ENCODE data around the gene CGA. TPM values are rescaled to one million over a fixed set of nuclear protein-coding genes. Genes with fewer than 3 reads are reported as not detected.

The CGA gene
- total RNA-seq, 2 experiments from 2014 or later = not detected

DNA sequence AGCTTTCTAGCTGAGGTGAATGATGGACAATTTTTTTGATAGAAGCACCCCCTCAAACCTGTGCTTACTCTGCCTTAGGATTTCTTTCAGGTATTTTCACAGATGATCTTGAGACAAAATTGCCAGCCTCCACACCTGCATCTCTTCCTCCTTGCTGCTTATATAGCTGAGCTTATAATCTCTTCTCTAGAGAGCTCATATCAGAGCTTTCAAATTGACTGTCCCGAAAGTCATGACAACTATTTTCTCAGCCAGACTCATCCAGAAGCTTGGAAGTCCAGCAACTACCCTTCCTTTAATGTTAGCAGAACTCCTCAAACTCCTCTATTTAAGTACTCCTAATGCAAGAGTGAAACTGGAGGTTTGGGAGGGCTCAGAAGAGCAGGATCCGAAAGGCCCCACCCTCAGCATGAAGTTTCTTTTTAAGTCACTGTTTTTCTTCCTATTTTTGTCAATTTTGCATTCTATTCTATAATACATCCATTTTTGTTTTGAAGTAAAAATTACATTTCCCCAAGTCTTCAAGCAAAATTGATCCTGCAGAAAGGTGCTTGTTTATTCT is 12.7 kb downstream of the CGA start:
- no peak overlapping the region for H3K4me3 Mint-ChIP-seq
- peaks cover 13% of the 10 kb centered on the region for H3K27me3 Mint-ChIP-seq
- no peaks in the 10 kb centered on the region for H3K36me3 Mint-ChIP-seq
- no peaks in the 10 kb centered on the region for H3K9me3 Mint-ChIP-seq
- no peak overlapping the region for H3K27ac Mint-ChIP-seq
- POLR2A ChIA-PET = no interaction called here
- intact Hi-C loops (cut with micrococcal nuclease) = no loop called here
- CTCF ChIA-PET = interaction anchor here (1.0 to 5.7 kb wide), 3 partner anchors 14 to 25 kb away, joined by 3 to 77 read pairs (median 4); no protein-coding TSS in a partner anchor
- no peak for DNase-seq
- no peaks in the 10 kb centered on the region for H3K4me1 Mint-ChIP-seq (ENCODE audit: low read depth)

GRCh38 chr6:87078983-87079616 is 15.8 kb downstream of the CGA start:
- Mint-ChIP-seq H3K9me3 (no peaks in the 10 kb centered on the region), H3K36me3 (no peaks in the 10 kb centered on the region), H3K4me1 (ENCODE audit: low read depth) (no peaks in the 10 kb centered on the region), H3K4me3 (no peak overlapping the region), H3K27ac (no peak overlapping the region), H3K27me3 (peaks cover 11% of the 10 kb centered on the region)
- intact Hi-C loops (cut with micrococcal nuclease) = no loop called here
- peak; percentile 67 for DNase-seq
- ChIA-PET CTCF (interaction anchor here (0.6 to 5.7 kb wide), 33 partner anchors 10 to 1128 kb away, joined by 3 to 77 read pairs (median 4); partner anchors contain the start of gene CGA), POLR2A (no interaction called here)

GRCh38 chr6:87075168-87075567 is 19.7 kb downstream of the CGA start:
- ChIA-PET CTCF (no interaction called here), POLR2A (no interaction called here)
- DNase-seq = no peak
- H3K4me1 Mint-ChIP-seq (ENCODE audit: low read depth) = no peaks in the 10 kb centered on the region
- peaks cover 2% of the 10 kb centered on the region for H3K27me3 Mint-ChIP-seq
- H3K9me3 Mint-ChIP-seq = no peaks in the 10 kb centered on the region
- no peak overlapping the region for H3K27ac Mint-ChIP-seq
- intact Hi-C loops (cut with micrococcal nuclease) = no loop called here
- H3K4me3 Mint-ChIP-seq = no peak overlapping the region
- H3K36me3 Mint-ChIP-seq = no peaks in the 10 kb centered on the region

GRCh38 chr6:87074101-87074621 is 20.7 kb downstream of the CGA start:
- H3K36me3 Mint-ChIP-seq = no peaks in the 10 kb centered on the region
- ChIA-PET POLR2A (no interaction called here), CTCF (interaction anchor here (0.6 kb wide), 1 partner anchor 415 kb away, joined by 3 read pairs; no protein-coding TSS in a partner anchor)
- no peak for DNase-seq
- no peaks in the 10 kb centered on the region for H3K27me3 Mint-ChIP-seq
- H3K4me1 Mint-ChIP-seq (ENCODE audit: low read depth) = no peaks in the 10 kb centered on the region
- H3K4me3 Mint-ChIP-seq = no peak overlapping the region
- H3K9me3 Mint-ChIP-seq = no peaks in the 10 kb centered on the region
- intact Hi-C loops (cut with micrococcal nuclease) = no loop called here
- H3K27ac Mint-ChIP-seq = no peak overlapping the region

DNA sequence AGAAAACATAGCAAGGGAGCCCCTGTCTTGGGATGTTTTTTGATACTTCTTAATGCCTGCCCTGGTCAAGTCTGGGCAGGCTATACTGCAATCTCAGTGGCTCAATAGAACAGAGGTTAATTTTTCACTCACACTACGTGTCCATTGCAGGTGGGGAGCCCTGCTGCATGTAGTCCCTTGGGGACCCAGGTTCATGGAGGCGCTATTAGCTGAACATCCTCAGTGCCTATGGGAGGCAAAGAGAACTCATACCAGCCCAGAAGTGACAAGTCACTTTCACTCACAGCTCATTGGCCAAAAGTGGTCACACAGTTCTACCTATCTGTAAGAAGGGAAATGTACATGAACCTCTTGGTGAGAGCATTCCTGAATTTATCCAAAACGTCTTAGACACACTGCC is 23.2 kb downstream of the CGA start:
- DNase-seq = no peak
- Mint-ChIP-seq H3K4me1 (ENCODE audit: low read depth) (peaks cover under 1% of the 10 kb centered on the region), H3K27ac (no peak overlapping the region), H3K27me3 (peaks cover 2% of the 10 kb centered on the region), H3K4me3 (no peak overlapping the region), H3K9me3 (no peaks in the 10 kb centered on the region), H3K36me3 (no peaks in the 10 kb centered on the region)
- CTCF ChIA-PET = interaction anchor here (7.7 kb wide), 1 partner anchor 8 kb away, joined by 77 read pairs; no protein-coding TSS in a partner anchor
- intact Hi-C loops (cut with micrococcal nuclease) = no loop called here
- POLR2A ChIA-PET = no interaction called here

DNA sequence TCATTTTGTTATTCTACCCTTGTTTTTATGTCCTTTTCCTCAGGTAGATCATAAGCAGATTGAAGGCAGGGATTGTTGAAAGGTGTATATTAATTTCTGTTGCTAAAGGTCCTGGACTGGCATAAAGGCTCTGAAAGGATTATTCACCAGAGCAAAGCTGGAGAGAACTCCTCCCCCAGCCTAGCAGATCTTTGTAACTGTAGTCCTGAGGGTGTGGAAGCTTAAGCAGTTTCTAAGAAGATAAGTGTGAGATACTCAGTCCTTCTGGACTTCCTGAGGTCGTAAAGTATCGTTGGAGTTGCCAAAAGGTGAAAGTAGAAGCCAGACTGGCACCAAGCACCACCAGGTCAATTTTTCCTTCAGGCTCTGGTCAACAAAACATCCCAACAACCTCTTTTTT is 24.2 kb downstream of the CGA start:
- no peak overlapping the region for H3K27ac Mint-ChIP-seq
- H3K4me3 Mint-ChIP-seq = no peak overlapping the region
- POLR2A ChIA-PET = no interaction called here
- H3K4me1 Mint-ChIP-seq (ENCODE audit: low read depth) = peaks cover 2% of the 10 kb centered on the region
- H3K36me3 Mint-ChIP-seq = no peaks in the 10 kb centered on the region
- intact Hi-C loops (cut with micrococcal nuclease) = no loop called here
- no peaks in the 10 kb centered on the region for H3K9me3 Mint-ChIP-seq
- DNase-seq = no peak
- CTCF ChIA-PET = interaction anchor here (7.7 kb wide), 1 partner anchor 9 kb away, joined by 77 read pairs; no protein-coding TSS in a partner anchor
- peaks cover 2% of the 10 kb centered on the region for H3K27me3 Mint-ChIP-seq

DNA sequence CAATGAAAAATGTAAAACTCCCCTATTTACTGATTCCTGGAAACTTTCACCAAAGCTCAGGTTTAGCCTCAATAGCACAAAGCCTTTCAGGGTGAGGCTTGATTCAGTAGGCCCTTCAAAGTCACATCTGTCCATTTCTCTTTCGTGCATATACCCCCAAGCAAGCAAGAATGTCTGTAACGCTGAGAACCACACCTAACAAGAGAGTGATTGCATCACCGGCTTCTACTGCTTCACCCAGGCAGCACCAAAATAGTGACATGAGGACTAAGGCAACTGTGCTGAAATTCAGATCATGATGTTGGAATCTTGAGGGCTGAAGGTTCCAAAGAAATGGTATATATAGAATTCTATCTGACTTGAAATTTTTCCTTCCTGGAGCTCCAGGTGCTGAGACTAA is 26.1 kb downstream of the CGA start:
- intact Hi-C loops (cut with micrococcal nuclease) = loop anchor here (5.0 kb wide), 2 partner anchors 169 to 324 kb away; no protein-coding TSS in a partner anchor
- POLR2A ChIA-PET = no interaction called here
- peaks cover 2% of the 10 kb centered on the region for H3K4me1 Mint-ChIP-seq (ENCODE audit: low read depth)
- H3K4me3 Mint-ChIP-seq = no peak overlapping the region
- DNase-seq = no peak
- no peak overlapping the region for H3K27ac Mint-ChIP-seq
- no peaks in the 10 kb centered on the region for H3K9me3 Mint-ChIP-seq
- no peaks in the 10 kb centered on the region for H3K36me3 Mint-ChIP-seq
- peaks cover 2% of the 10 kb centered on the region for H3K27me3 Mint-ChIP-seq
- CTCF ChIA-PET = interaction anchor here (0.7 to 7.7 kb wide), 2 partner anchors 11 to 1699 kb away, joined by 3 to 77 read pairs; no protein-coding TSS in a partner anchor

DNA sequence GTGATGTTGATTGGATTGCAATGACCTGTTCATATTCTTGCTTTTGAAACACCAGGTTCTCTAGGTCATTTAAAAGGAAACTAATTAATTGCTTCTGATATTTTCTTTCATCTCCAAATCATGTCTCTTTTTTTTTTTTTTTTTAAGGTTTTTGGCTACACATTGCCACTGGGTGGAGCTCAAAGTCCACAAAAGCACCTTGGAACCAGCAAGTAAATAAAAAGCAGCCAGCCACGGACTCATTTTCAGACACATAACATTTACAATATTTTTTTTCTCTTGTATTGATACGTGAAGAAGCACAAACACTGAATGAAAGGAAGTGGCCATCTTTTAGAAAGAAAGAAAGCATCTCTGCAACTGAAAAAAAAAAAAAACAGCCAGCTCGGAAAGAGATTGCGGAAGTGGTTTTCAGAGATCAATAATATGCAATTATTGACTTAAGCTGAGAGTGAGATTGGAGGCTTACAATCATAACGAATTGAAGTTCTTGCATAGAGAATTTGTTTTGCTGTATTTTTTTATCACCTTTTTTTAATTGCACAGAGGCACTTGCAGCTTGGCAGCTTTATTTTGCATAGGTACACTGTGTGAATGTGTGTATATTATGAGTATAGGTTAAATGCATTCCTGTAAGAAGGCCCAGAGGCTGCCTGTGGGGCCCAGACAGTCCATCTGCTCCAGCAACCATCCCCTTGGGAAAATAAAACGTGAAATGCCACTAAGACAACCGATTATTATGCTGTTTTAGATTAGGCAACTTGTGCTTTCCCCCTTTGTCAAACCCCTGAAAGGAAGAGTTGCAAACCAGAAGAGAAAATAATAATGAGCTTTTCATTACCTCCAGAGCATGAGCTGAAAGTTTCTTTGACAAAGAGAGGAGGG is 28.2 kb downstream of the CGA start:
- Mint-ChIP-seq H3K36me3 (no peaks in the 10 kb centered on the region), H3K4me3 (no peak overlapping the region), H3K4me1 (ENCODE audit: low read depth) (peaks cover 2% of the 10 kb centered on the region), H3K27ac (no peak overlapping the region), H3K9me3 (no peaks in the 10 kb centered on the region), H3K27me3 (peaks cover 2% of the 10 kb centered on the region)
- ChIA-PET POLR2A (interaction anchor here (0.5 to 0.7 kb wide), 3 partner anchors 43 to 323 kb away, joined by 3 read pairs; no protein-coding TSS in a partner anchor), CTCF (interaction anchor here (0.6 to 7.7 kb wide), 12 partner anchors 13 to 782 kb away, joined by 3 to 77 read pairs (median 4); no protein-coding TSS in a partner anchor)
- intact Hi-C loops (cut with micrococcal nuclease) = loop anchor here (5.0 kb wide), 2 partner anchors 171 to 326 kb away; no protein-coding TSS in a partner anchor
- DNase-seq = peak; percentile 51

DNA sequence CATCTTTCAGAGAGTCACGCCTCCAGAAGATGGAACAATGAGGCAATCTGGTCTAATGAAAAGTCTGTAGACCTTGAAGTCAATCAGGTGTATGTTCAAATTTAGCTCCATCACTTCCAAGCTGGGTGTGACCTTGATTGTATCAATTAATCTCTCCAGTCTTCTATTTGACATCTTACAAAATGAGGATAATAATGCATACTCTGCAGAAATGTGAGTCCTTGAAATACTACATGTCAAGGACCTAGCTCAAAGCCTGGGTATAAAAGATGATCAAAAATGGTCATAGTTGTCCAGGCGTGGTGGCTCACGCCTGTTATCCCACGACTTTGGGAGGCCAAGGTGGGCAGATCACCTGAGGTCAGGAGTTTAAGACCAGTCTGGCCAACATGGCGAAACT is 29.8 kb downstream of the CGA start:
- H3K4me1 Mint-ChIP-seq (ENCODE audit: low read depth) = peaks cover 2% of the 10 kb centered on the region
- DNase-seq = no peak
- POLR2A ChIA-PET = interaction anchor here (0.6 kb wide), 1 partner anchor 181 kb away, joined by 3 read pairs; no protein-coding TSS in a partner anchor
- intact Hi-C loops (cut with micrococcal nuclease) = loop anchor here (5.0 kb wide), 2 partner anchors 172 to 327 kb away; no protein-coding TSS in a partner anchor
- H3K9me3 Mint-ChIP-seq = no peaks in the 10 kb centered on the region
- H3K4me3 Mint-ChIP-seq = no peak overlapping the region
- CTCF ChIA-PET = interaction anchor here (0.7 to 7.7 kb wide), 5 partner anchors 15 to 328 kb away, joined by 3 to 77 read pairs (median 3); no protein-coding TSS in a partner anchor
- H3K36me3 Mint-ChIP-seq = no peaks in the 10 kb centered on the region
- H3K27ac Mint-ChIP-seq = no peak overlapping the region
- H3K27me3 Mint-ChIP-seq = peaks cover 4% of the 10 kb centered on the region

- H3K4me3 Mint-ChIP-seq = no peak overlapping the region
- POLR2A ChIA-PET = no interaction called here
- DNase-seq = no peak
- peaks cover 11% of the 10 kb centered on the region for H3K27me3 Mint-ChIP-seq
- CTCF ChIA-PET = interaction anchor here (2.6 kb wide), 1 partner anchor 19 kb away, joined by 13 read pairs; no protein-coding TSS in a partner anchor
- no peaks in the 10 kb centered on the region for H3K9me3 Mint-ChIP-seq
- intact Hi-C loops (cut with micrococcal nuclease) = no loop called here
- H3K4me1 Mint-ChIP-seq (ENCODE audit: low read depth) = no peaks in the 10 kb centered on the region
- H3K36me3 Mint-ChIP-seq = no peaks in the 10 kb centered on the region
- no peak overlapping the region for H3K27ac Mint-ChIP-seq
Measured at GRCh38 chr6:87059943-87060342, 35.0 kb downstream of the CGA start.

GRCh38 chr6:87054143-87054833 is 40.6 kb downstream of the CGA start:
- H3K27ac Mint-ChIP-seq = no peak overlapping the region
- H3K9me3 Mint-ChIP-seq = no peaks in the 10 kb centered on the region
- no peaks in the 10 kb centered on the region for H3K36me3 Mint-ChIP-seq
- POLR2A ChIA-PET = no interaction called here
- CTCF ChIA-PET = no interaction called here
- intact Hi-C loops (cut with micrococcal nuclease) = no loop called here
- no peaks in the 10 kb centered on the region for H3K4me1 Mint-ChIP-seq (ENCODE audit: low read depth)
- peaks cover 11% of the 10 kb centered on the region for H3K27me3 Mint-ChIP-seq
- no peak overlapping the region for H3K4me3 Mint-ChIP-seq
- no peak for DNase-seq

Measured in activated CD4-positive, alpha-beta memory T cell treated with anti-CD3 and anti-CD28 coated beads for 36 hours (primary cell).